Activated T-helper 1 cell treated with anti-CD3 and anti-CD28 coated beads, Interleukin-2, amount 50 U/mL, for 16 hours (primary cell): ENCODE results near the gene ASCC3.

Experiments
- DNase-seq, 2 donors: peaks; one replicate each; pipeline ENCODE4 v3.0.0-alpha.2; 2020; ENCODE audit warnings: low read depth in 1 of 2, low spot score in 1 of 2

Gene ASCC3

DNA sequence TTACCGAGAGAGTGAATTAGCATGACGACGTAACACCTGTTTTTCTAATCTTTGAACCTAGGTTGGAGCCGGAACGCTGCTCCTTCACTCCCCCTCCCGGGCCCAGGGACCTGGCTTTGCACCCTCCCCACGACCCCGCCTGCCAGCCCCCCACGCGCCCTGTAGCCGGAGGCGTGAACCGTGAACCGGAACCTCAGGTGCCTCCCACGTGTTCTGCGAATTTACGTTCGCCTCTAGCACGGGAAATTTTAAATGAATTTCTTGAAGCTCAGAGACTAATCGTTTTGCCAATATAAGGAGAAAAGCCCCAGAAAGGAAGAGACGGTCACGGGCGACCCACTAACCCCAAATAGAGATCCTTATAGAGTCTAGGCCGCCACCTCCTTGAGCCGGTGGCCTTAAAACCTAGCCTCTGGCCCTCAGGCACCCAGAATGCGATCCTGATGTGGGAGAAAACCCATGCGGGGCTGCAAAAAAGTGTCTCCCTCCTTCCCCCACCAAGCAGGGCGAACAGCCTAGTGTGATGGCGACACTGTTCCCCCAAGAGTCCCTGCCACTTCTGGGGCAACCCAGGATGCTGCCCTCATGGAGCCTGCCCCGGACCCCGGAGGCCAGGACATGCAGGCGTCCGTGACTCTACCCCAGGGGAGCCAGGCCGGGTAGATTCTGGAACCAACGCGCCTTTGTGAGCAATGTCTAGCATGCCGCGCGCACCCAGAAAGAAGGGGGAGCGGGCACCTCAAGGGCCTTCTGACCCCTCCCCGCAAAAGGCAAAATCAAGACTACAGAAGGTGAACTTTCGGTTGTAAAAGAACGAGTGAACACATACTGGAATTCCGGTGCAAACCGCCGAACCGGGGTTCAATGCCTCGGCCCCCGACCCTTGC, 413.8 kb downstream of the ASCC3 start:
- no peak for DNase-seq

DNA sequence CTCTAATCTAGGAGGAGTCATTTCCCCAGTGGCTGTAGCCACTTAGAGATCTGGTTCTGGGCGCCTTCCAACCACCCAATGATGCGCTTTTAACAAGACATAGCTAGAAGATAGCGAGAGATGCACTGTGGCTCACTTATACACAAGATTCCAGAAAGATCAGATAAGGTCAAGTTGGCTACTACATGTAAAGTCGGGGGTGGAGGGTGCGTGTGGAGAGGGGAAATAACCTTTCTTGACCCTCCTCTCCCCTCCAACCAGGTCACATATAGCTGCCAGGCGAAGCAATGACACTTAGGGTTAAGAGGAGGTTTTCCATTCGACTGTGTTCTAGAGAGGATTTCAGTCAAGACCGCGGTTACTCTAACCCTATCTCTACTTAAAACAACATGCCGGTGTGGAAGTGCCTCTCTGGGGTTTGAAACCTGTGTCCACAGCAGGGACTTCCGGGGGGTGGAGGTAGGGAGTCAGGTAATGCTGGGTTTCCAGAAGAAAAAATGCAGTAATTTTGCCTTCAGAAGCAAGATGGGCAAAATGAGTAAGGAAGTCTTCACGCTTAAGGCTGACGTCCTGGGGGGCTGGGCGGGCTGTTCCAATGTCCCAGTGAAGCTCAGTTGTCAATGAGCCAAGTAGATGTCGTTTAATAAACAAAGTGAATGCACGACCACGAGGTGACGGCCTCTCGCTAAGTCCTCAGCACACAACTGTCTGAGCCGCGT, 414.6 kb downstream of the ASCC3 start:
- DNase-seq, result no peak

DNA sequence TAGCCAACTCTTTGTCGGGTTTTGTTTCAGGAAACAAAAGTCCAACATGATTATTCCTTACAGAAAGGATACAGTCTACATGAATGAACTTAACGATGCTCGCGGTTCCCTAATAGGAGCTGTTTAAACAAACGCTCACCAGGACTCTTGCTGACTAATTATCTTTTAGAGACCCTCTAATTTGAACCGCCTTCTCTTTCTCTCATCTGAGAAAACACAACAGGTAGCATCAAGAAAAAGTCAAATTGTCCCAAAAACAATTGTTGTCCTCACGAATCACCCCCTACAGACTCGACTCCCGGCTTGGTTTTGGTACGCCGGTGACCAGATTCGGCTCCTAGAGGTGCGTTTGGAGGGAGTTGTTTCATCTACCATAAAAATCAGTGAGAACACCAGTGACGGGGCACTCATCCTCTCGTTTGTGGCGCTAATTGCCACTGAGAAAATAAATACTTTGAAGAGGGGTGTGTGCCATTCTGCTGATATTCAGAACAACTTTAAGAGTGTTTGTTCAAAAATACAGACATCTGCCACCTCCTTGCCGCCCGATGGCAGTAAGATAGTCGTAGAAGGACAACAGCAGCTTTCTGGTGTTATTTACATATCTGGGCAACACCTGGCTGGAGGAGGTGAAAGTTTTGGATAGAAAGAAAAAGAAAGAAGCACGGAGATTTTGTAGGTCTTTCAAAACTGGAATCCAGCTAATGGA, 415.3 kb downstream of the ASCC3 start:
- DNase-seq, result no peak

DNA sequence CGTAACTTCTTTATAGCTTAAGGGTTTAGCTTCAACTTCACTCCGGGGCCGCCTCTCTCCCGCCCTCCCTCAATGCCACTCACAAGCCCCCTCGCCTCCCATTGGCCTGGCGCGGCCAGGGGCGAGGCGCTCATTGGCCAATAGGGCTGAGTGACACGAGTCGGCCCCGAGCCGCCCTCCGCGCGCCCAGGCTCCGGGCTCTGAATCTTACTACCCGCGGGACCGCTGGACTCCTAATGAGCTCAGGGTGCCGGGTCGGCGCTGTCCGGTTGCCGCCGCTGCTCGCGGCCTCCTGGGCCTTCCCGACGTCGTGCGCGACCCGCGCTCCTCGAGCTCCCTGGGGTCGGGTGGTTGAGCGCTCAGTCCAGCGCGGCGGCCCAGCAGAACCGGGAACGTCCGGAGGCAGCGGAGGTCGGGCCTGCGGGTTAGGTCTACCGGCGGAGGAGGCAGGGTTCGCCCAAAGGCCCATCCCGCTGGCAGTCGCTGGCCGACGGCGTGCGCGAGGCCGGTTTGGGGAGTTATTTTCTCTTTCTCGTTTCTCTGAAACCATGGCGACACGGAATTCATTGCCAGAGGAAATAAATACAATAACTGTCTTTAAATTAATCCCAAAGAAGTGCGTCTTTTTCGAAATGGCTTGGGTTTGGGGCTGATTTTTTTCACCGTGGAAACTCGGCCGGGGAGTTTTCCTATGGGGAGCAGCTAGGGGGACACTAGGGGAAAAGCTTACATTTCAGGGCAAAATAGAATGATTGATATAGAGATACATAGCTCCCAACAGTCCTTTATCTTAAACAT, 416.0 kb downstream of the ASCC3 start, which contains the start of gene SIM1:
SIM1 (minus strand) TSS at position 19 of the 798 bp plus-strand sequence. CDS start 1,453 bp downstream, outside the sequence.
- no peak for DNase-seq

DNA sequence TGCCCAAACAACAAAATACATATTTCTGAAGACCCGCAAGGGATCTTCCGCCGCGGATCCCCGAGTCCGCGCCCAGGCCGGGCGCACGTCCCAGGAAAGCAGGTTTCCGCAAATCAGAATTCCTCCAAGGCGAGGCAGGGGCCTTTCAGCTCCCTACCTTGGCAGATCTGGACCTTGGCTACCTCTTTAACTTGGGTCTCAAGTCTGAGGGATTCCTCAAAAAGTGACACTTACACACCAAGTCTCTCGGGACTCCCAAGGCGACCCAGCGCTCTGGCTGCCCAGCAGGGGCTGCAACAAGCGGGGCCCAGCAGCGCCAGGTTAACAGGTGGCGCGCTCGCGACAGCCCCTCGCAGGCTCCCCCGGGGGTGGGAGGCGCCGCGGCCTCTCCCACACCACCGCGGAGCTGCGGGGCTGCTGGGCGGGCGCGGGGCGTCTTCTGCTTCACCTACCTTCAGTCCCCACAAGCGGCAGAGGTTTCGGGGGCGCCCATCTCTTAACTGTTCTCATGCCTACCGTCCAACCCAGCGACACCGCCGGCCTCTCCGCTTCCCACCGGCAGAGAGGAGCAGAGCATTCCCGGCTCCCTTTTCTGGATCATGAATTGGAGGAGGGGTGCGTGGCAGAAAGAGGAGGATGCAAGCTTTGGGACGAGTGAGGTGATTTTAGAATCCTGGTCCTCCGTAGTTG, 416.8 kb downstream of the ASCC3 start:
- DNase-seq, result no peak

DNA sequence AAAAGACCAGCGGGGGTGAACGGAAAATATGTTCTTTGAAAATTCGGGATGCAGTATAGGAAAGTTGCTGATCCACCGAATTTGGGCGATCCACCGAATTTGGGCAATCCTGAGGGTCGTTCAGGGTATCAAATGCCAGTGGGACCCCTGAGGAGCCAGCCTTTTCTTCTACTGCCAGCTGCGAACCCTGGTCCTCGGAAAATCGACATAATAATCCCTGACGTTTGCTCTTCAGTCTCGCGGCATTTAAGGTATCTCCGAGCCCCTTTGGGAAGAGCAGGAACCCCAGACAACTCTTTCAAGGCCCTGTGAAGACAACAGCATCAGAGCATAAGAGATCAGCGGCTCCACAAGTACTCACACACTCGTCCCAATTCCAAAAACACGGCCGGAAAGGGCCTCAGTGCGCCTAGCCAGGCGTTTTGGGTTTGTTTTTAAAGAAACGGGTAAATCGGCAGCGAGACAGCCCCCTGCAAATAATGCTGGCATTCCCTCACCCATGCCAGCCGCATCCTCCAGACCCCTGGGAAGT, 417.4 kb downstream of the ASCC3 start:
- DNase-seq, result no peak

DNA sequence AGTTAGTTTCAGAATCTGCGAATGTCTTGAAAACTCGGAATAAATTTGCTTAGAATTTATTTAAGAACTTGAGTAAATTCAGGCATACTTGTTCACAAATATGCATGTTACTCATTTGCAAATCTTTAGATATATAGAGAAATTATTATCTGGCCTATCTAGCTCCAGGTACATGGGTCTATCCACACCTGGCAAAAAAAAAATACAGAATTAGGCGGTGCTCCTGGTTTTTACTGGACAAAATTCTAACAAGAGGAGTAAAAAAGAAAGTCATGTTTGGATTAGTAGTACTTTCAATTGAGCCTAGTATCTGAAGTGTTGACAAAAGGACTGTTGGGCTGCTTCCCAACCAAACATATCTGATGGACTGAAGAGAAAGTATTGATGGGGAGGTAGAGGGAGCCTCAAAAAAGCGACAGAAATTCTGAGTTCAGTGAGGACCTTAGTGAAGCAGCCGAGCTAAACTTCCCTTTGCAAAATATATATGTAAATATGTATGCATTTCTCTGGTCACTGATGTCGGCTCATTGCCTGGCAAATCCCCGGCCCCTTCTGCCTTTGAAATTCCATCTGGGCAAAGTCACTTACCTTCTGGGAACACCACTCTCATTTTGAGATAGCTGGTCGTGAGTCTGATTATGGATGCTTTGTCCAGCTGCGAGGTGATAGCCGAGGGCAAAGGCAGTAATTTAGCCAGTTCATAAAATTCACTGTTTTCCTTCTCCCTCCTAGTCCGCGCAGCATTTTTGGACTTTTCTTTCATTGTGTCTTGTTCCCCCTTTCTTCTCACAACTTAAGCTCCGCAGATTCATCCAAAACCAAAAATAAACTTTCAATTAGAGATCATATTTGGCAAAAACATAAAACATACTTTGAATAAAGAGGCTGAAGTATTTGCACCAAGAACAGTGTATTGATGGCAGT, 418.2 kb downstream of the ASCC3 start:
- DNase-seq, result no peak

DNA sequence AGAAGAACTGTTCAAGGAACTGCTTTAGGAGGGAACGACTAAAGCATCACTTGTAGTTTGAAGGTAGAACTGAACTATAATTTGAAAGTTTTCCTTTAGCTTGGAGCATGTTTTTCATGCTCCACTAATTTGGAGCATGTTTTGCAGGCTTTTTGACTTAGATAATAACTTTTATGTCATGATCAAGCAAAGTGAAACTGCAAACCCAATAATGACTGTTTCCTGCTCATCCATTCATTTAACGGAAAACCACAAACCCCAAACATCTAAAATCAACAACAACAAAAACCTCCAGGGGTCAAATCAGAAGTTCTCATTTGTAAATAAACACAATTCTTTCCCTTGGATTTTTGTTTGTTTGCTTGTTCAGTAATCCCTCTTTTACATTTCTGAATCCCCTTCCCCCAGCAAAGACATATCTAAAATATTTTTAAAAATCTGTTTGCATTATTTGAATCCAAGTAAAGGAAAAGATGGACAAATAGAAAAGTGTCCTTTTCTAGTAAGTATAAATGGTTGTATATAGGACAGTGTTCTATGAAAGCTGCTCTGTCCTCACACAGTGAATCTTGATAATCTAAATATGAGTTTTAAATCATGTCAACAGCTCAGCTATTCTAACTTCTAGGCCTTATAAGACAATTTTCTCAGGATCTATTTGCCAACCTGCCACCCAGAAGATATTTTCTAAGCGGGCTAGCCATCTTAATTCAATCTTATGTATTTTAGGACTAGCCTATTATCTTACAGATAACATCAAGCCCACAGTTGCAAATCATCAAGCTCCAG, 419.0 kb downstream of the ASCC3 start:
- DNase-seq, result no peak

DNA sequence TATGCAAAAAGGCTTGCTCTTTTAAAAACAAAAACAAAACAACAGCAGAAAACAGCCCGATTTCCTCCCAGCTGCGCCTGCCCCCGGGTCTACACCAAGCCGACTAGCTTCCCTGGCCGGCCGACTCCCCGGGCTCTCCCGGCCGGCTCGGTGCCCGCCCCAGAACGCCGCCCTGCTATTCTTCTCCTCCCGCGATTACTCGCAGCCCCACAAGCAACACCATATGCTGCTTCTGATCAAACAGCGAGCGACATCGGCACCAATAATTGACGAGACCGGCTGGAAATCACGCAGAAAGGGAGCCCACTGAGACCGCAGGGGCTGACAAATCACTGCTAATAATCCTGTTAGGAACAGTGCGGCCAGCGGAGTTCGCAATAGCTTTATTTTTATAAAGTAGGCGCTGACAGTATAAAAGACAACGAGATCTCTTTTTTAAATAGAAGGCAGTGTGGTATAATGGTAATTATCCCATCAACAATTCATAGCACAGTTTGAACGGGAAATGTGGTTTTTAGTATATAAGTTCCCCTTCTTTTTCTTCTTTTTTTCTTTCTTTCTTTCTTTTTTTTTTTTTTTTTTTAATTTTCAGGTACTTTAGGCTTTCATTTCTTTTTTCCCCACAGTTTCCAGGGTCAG, 419.7 kb downstream of the ASCC3 start:
- no peak for DNase-seq

DNA sequence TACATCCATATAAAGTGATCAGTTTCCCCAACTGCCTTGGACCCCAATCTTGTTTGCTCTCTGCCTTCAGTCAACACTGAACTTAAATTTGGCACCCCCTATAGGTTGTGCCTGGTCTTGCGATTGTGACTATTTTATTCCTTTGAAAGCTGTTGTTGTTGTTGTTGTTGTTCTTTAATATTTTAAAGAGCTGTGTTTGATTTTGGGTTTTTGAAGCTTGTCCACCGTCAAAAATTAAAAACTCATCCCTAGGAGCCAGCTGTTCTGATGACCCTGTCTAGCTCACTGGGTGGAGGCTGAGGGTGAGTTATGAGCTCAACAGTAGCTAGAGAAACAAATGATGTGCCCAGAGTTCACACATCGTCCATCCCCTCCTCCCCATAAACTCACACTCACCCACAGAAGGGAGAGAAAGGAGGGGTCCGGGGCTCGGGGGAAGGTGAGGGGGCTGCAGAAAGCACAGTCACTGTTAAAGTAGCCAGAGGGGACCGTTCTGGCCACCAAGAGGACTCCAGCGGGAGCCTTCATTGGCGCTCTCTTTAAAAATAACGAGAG, 420.4 kb downstream of the ASCC3 start:
- no peak for DNase-seq

DNA sequence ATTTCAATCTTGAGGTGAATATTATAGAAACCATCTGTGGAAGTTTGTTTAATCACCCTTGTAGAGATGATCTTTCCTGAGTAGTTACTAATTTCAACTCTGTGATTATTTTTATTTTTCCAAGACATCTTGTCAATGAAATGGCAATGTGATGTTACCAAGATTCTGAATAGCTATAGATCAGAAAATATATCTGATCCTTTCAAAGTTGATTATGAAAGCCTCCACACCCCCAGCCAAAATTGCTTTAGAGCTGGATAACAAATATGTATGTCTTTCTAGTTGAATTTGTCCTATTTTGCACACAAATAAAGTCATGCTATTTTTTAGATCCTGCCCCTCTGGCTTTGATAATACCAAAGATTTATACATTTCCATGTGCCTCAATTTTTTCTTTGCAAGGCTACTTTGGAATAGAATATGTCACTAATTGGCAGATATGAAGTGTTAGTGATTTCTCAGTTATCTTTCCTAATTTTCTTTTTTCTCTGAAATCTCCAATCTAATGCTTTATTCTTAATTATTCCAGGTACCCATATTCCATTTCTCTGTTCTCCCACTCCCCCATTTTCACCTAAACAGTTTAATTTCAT, 421.4 kb downstream of the ASCC3 start:
- DNase-seq, result no peak

DNA sequence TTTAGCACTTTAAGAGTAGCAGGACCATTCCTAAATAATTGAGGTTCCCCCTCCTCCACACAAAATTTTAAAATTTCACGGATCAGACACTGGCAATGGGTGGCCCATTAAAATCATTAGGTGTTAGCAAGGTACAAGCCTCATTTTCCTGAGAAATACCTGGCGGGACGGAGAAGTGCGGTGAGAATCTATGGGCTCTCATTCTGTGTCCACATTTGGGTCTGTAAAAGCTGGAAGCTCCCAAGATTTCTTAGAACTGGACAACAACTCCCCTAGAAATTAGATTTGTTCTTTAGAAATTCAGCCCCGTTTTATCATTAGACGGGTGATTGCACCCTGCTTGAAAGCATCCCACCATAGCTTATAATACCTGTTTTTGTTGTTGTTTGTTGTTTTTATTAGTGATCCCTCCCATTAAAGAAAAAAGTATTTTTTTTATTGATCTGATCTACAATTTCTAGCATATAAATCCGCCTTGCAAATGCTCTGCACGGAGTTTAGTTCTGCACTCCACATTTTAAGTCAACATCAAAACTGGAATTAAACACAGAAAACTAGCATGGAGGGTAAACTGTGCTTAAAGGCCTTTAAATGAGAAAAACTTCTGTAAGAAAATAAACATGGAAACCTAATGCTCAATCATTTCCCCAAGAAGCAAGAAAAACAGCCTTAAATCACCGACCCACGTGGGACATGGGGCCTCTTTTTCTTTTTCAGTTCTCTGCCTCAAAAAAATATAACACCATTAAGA, 422.1 kb downstream of the ASCC3 start:
- DNase-seq, result no peak
